ENCODE results near the gene GRIFIN.

The GRIFIN gene

GRCh38 chr7:2435146-2435545, 41.1 kb downstream of the GRIFIN start:
- no peaks in the 10 kb centered on the region for H3K27me3 ChIP-seq (ENCODE audit: control insufficient read depth in 2 of 2, insufficient read depth in 2 of 2, low read length in 2 of 2)
- peaks cover 8 to 12% of the 10 kb centered on the region in 2 donors for H3K4me1 ChIP-seq (ENCODE audit: control insufficient read depth in 2 of 2, insufficient read depth in 2 of 2, low read length in 2 of 2)
- peaks cover 12 to 21% of the 10 kb centered on the region in 2 donors for H3K36me3 ChIP-seq (ENCODE audit: control insufficient read depth in 2 of 2, insufficient read depth in 2 of 2, low read length in 2 of 2)
- no peaks in the 10 kb centered on the region for H3K9me3 ChIP-seq (ENCODE audit: control insufficient read depth in 2 of 2, low read length in 2 of 2)
- no peak overlapping the region for H3K9ac ChIP-seq (ENCODE audit: low read depth in 1 of 2, low read length in 2 of 2)
- no peak overlapping the region for H3K27ac ChIP-seq (ENCODE audit: low read depth in 2 of 2, low read length in 2 of 2)
- H3K4me3 ChIP-seq (ENCODE audit: low read length in 2 of 2) = no peak overlapping the region

GRCh38 chr7:2433713-2434550, 42.3 kb downstream of the GRIFIN start:
- Histone ChIP-seq H3K4me1 (ENCODE audit: control insufficient read depth in 2 of 2, insufficient read depth in 2 of 2, low read length in 2 of 2) (peaks cover 8 to 12% of the 10 kb centered on the region in 2 donors), H3K27me3 (ENCODE audit: control insufficient read depth in 2 of 2, insufficient read depth in 2 of 2, low read length in 2 of 2) (no peaks in the 10 kb centered on the region), H3K27ac (ENCODE audit: low read depth in 2 of 2, low read length in 2 of 2) (no peak overlapping the region), H3K9ac (ENCODE audit: low read depth in 1 of 2, low read length in 2 of 2) (no peak overlapping the region), H3K36me3 (ENCODE audit: control insufficient read depth in 2 of 2, insufficient read depth in 2 of 2, low read length in 2 of 2) (peaks cover 12 to 18% of the 10 kb centered on the region in 2 donors), H3K4me3 (ENCODE audit: low read length in 2 of 2) (no peak overlapping the region), H3K9me3 (ENCODE audit: control insufficient read depth in 2 of 2, low read length in 2 of 2) (no peaks in the 10 kb centered on the region)

GRCh38 chr7:2432910-2433712, 43.1 kb downstream of the GRIFIN start:
- H3K9me3 ChIP-seq (ENCODE audit: control insufficient read depth in 2 of 2, low read length in 2 of 2) = no peaks in the 10 kb centered on the region
- no peak overlapping the region for H3K4me3 ChIP-seq (ENCODE audit: low read length in 2 of 2)
- peaks cover 12 to 18% of the 10 kb centered on the region in 2 donors for H3K36me3 ChIP-seq (ENCODE audit: control insufficient read depth in 2 of 2, insufficient read depth in 2 of 2, low read length in 2 of 2)
- H3K27me3 ChIP-seq (ENCODE audit: control insufficient read depth in 2 of 2, insufficient read depth in 2 of 2, low read length in 2 of 2) = no peaks in the 10 kb centered on the region
- H3K9ac ChIP-seq (ENCODE audit: low read depth in 1 of 2, low read length in 2 of 2) = no peak overlapping the region
- peaks cover 7 to 10% of the 10 kb centered on the region in 2 donors for H3K4me1 ChIP-seq (ENCODE audit: control insufficient read depth in 2 of 2, insufficient read depth in 2 of 2, low read length in 2 of 2)
- no peak overlapping the region for H3K27ac ChIP-seq (ENCODE audit: low read depth in 2 of 2, low read length in 2 of 2)

- H3K9me3 ChIP-seq (ENCODE audit: control insufficient read depth in 2 of 2, low read length in 2 of 2) = no peaks in the 10 kb centered on the region
- H3K4me1 ChIP-seq (ENCODE audit: control insufficient read depth in 2 of 2, insufficient read depth in 2 of 2, low read length in 2 of 2) = peaks cover 2 to 6% of the 10 kb centered on the region in 2 donors
- H3K27me3 ChIP-seq (ENCODE audit: control insufficient read depth in 2 of 2, insufficient read depth in 2 of 2, low read length in 2 of 2) = no peaks in the 10 kb centered on the region
- no peak overlapping the region for H3K27ac ChIP-seq (ENCODE audit: low read depth in 2 of 2, low read length in 2 of 2)
- no peak overlapping the region for H3K4me3 ChIP-seq (ENCODE audit: low read length in 2 of 2)
- no peak overlapping the region for H3K9ac ChIP-seq (ENCODE audit: low read depth in 1 of 2, low read length in 2 of 2)
- peaks cover 12 to 18% of the 10 kb centered on the region in 2 donors for H3K36me3 ChIP-seq (ENCODE audit: control insufficient read depth in 2 of 2, insufficient read depth in 2 of 2, low read length in 2 of 2)
These were observed 44.8 kb downstream of the GRIFIN start for GRCh38 chr7:2431260-2431867.

- Histone ChIP-seq H3K27ac (ENCODE audit: low read depth in 2 of 2, low read length in 2 of 2) (no peak overlapping the region), H3K9ac (ENCODE audit: low read depth in 1 of 2, low read length in 2 of 2) (no peak overlapping the region), H3K9me3 (ENCODE audit: control insufficient read depth in 2 of 2, low read length in 2 of 2) (no peaks in the 10 kb centered on the region), H3K4me1 (ENCODE audit: control insufficient read depth in 2 of 2, insufficient read depth in 2 of 2, low read length in 2 of 2) (no peaks in the 10 kb centered on the region), H3K27me3 (ENCODE audit: control insufficient read depth in 2 of 2, insufficient read depth in 2 of 2, low read length in 2 of 2) (no peaks in the 10 kb centered on the region), H3K36me3 (ENCODE audit: control insufficient read depth in 2 of 2, insufficient read depth in 2 of 2, low read length in 2 of 2) (no peaks in the 10 kb centered on the region), H3K4me3 (ENCODE audit: low read length in 2 of 2) (no peak overlapping the region)
These were observed 50.4 kb downstream of the GRIFIN start for GRCh38 chr7:2425749-2426148.
